Type B pancreatic cell (in vitro differentiated cells): ENCODE data around the gene MTURN. TPM values are rescaled to one million over a fixed set of nuclear protein-coding genes. Genes with fewer than 3 reads are reported as not detected.

ENCODE experiments used
- DNase-seq: peaks from one replicate; pipeline ENCODE4 v3.0.0; 2021; ENCODE audit warnings: mixed read lengths; ENCODE audit not compliant: unreplicated experiment; ENCODE audit errors: extremely low spot score
- H3K27ac Mint-ChIP-seq: 2 replicates; pipeline ENCODE4 v1.8.0; 2021; ENCODE audit warnings: mild to moderate bottlenecking, mixed read lengths
- H3K27me3 Mint-ChIP-seq: 2 replicates; pipeline ENCODE4 v1.8.0; 2021; ENCODE audit warnings: mixed read lengths
- H3K36me3 Mint-ChIP-seq: 2 replicates; pipeline ENCODE4 v1.8.0; 2021; ENCODE audit warnings: mixed read lengths
- H3K4me1 Mint-ChIP-seq: one replicate; pipeline ENCODE4 v1.8.0; 2021; ENCODE audit warnings: mixed read lengths; ENCODE audit not compliant: unreplicated experiment
- H3K4me3 Mint-ChIP-seq: 2 replicates; pipeline ENCODE4 v1.8.0; 2021; ENCODE audit warnings: mild to moderate bottlenecking, mixed read lengths
- H3K9me3 Mint-ChIP-seq: 2 replicates; pipeline ENCODE4 v1.8.0; 2021; ENCODE audit warnings: mixed read lengths
- total RNA-seq: library from RNA; stranded (reverse); gene quantifications from 2 replicates; pipeline ENCODE4 v1.2.1, GENCODE V29; 2021; ENCODE audit warnings: low replicate concordance
- TF ChIP-seq, protein P1 (sequence below): fragments of 200-600 bp; sonication (generic); conservative IDR thresholded peaks from 2 replicates; pipeline ENCODE4 v1.5.0; 2021; ENCODE audit warnings: antibody characterized with exemption, mild to moderate bottlenecking

The MTURN gene
- total RNA-seq, 1 donor from 2014 or later: 23.3 TPM

DNA sequence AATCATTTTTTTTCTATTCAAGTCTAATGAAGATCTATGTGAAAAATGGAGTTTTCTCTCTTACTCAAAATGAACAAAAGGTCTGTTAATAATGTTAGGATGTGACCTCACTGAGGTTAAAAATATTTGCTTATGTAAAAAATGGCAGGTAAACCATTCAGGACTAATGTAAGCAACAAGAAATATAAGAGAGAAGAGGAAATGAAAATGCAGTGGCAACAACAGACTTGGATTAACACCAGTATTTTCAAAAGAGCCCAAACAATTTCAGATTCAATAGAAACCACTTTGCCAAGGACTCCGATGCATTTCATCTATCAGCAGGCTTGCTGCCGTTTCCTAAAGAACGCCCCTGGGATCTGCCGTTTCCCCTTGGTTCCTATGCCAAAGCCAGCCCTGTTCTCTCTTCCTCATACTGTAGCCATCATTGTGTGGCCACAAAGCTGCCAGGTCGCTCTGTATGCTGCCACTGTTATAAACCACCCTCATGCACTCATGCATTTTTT, 66.4 kb downstream of the MTURN start:
- no peak overlapping the region for H3K27ac Mint-ChIP-seq
- H3K27me3 Mint-ChIP-seq: no peaks in the 10 kb centered on the region
- peaks cover 3% of the 10 kb centered on the region for H3K9me3 Mint-ChIP-seq
- no peaks in the 10 kb centered on the region for H3K4me1 Mint-ChIP-seq
- H3K4me3 Mint-ChIP-seq: no peak overlapping the region
- no peak for DNase-seq
- no peaks in the 10 kb centered on the region for H3K36me3 Mint-ChIP-seq
- TF ChIP-seq, protein P1, sequence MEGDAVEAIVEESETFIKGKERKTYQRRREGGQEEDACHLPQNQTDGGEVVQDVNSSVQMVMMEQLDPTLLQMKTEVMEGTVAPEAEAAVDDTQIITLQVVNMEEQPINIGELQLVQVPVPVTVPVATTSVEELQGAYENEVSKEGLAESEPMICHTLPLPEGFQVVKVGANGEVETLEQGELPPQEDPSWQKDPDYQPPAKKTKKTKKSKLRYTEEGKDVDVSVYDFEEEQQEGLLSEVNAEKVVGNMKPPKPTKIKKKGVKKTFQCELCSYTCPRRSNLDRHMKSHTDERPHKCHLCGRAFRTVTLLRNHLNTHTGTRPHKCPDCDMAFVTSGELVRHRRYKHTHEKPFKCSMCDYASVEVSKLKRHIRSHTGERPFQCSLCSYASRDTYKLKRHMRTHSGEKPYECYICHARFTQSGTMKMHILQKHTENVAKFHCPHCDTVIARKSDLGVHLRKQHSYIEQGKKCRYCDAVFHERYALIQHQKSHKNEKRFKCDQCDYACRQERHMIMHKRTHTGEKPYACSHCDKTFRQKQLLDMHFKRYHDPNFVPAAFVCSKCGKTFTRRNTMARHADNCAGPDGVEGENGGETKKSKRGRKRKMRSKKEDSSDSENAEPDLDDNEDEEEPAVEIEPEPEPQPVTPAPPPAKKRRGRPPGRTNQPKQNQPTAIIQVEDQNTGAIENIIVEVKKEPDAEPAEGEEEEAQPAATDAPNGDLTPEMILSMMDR: no peak

- H3K4me1 Mint-ChIP-seq: no peaks in the 10 kb centered on the region
- H3K36me3 Mint-ChIP-seq: no peaks in the 10 kb centered on the region
- no peak overlapping the region for H3K4me3 Mint-ChIP-seq
- H3K27me3 Mint-ChIP-seq: no peaks in the 10 kb centered on the region
- no peak overlapping the region for H3K27ac Mint-ChIP-seq
- TF ChIP-seq, protein P1: no peak
- H3K9me3 Mint-ChIP-seq: peaks cover 3% of the 10 kb centered on the region
- no peak for DNase-seq
These were observed 67.1 kb downstream of the MTURN start for GRCh38 chr7:30201921-30202320.

- no peak for DNase-seq
- H3K4me3 Mint-ChIP-seq: no peak overlapping the region
- H3K4me1 Mint-ChIP-seq: no peaks in the 10 kb centered on the region
- H3K27ac Mint-ChIP-seq: no peak overlapping the region
- H3K27me3 Mint-ChIP-seq: no peaks in the 10 kb centered on the region
- TF ChIP-seq, protein P1: no peak
- peaks cover 3% of the 10 kb centered on the region for H3K9me3 Mint-ChIP-seq
- no peaks in the 10 kb centered on the region for H3K36me3 Mint-ChIP-seq
These were observed 67.9 kb downstream of the MTURN start for GRCh38 chr7:30202671-30203070.

DNA sequence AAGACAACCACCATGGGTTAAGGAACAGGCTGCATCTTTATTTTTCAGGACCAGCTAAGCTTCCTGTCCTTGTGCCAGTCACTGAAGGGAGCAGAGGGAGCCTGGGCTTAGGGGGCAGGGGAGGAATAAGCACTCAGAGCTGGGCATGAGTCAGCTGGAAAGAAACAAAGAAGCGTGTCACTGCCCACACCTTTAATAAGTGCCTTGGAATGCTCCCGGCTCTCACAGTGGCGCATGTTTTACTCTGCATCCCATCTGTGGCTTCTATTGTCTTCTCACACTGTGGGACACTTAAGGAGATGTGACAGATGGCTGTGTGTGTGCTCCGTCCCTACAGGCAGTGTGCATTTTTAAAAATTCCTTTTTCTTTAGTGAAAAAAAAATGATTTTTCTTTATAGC, 71.7 kb downstream of the MTURN start:
- Mint-ChIP-seq H3K9me3 (peaks cover 3% of the 10 kb centered on the region), H3K36me3 (no peaks in the 10 kb centered on the region), H3K4me3 (no peak overlapping the region), H3K27ac (no peak overlapping the region), H3K27me3 (no peaks in the 10 kb centered on the region), H3K4me1 (no peaks in the 10 kb centered on the region)
- TF ChIP-seq, protein P1: no peak
- no peak for DNase-seq

GRCh38 chr7:30206942-30207341, 72.2 kb downstream of the MTURN start:
- Mint-ChIP-seq H3K9me3 (peaks cover 3% of the 10 kb centered on the region), H3K27ac (no peak overlapping the region), H3K4me3 (no peak overlapping the region), H3K27me3 (no peaks in the 10 kb centered on the region), H3K36me3 (no peaks in the 10 kb centered on the region), H3K4me1 (no peaks in the 10 kb centered on the region)
- DNase-seq: no peak
- TF ChIP-seq, protein P1: no peak

DNA sequence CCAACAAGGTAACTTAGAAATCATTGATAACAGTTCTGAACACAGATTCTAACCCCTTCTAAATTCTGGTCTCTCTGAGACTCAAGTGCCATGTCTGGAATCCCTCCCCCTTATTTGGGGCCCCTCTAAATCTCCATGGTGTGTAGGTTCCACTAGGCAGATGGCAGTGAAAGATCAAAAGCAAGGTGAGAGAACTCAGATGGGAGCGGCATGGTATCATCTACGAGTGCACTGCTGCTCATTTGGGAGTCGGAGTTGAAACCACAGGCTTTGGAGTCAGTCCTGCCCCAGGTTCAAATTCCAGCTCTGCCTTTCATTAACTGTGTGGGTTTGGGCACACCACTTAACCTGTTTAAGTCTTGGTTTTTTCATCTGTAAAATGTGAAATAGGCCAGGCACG, 72.6 kb downstream of the MTURN start:
- H3K27me3 Mint-ChIP-seq: no peaks in the 10 kb centered on the region
- H3K4me1 Mint-ChIP-seq: peaks cover 4% of the 10 kb centered on the region
- no peak overlapping the region for H3K4me3 Mint-ChIP-seq
- H3K9me3 Mint-ChIP-seq: peaks cover 1% of the 10 kb centered on the region
- no peak for DNase-seq
- TF ChIP-seq, protein P1: no peak
- H3K27ac Mint-ChIP-seq: no peak overlapping the region
- no peaks in the 10 kb centered on the region for H3K36me3 Mint-ChIP-seq
